Astrocyte (in vitro differentiated cells and primary cell): ENCODE measurements around the gene SNAP29. TPM values are rescaled to one million over a fixed set of nuclear protein-coding genes. Genes with fewer than 3 reads are reported as not detected.

ENCODE experiments used
- DNase-seq: peaks from one replicate; pipeline ENCODE4 v3.0.0-alpha.2; 2010; ENCODE audit warnings: low read depth
- FAIRE-seq: peaks from 2 replicates; lab custom pipeline; 2011; peaks lifted over from hg19 to GRCh38; lab: Jason Lieb, UNC
- H2AFZ ChIP-seq: 2 replicates; pipeline ENCODE4 v1.6.0; 2012; ENCODE audit warnings: low read depth, low read length, inconsistent platforms
- H3K27ac ChIP-seq: 2 replicates; pipeline ENCODE4 v1.5.1; 2011; ENCODE audit warnings: low read depth, low read length, inconsistent platforms
- H3K27me3 ChIP-seq: 2 replicates; pipeline ENCODE4 v1.6.0; 2011; ENCODE audit warnings: low read length, inconsistent platforms; ENCODE audit not compliant: insufficient read depth
- H3K36me3 ChIP-seq: 2 replicates; pipeline ENCODE4 v1.5.1; 2011; ENCODE audit warnings: low read length, inconsistent platforms; ENCODE audit not compliant: insufficient read depth
- H3K4me1 ChIP-seq: 2 replicates; pipeline ENCODE4 v1.5.1; 2011; ENCODE audit warnings: low read length, inconsistent platforms; ENCODE audit not compliant: insufficient read depth
- H3K4me2 ChIP-seq: 2 replicates; pipeline ENCODE4 v1.6.0; 2012; ENCODE audit warnings: low read length, inconsistent platforms
- H3K4me3 ChIP-seq: 2 replicates; pipeline ENCODE4 v1.5.1; 2011; ENCODE audit warnings: low read depth, mild to moderate bottlenecking, low read length, inconsistent platforms; ENCODE audit not compliant: insufficient read depth
- H3K79me2 ChIP-seq: 2 replicates; pipeline ENCODE4 v1.6.0; 2012; ENCODE audit warnings: mild to moderate bottlenecking, low read length, inconsistent platforms; ENCODE audit not compliant: insufficient read depth
- H3K9ac ChIP-seq: 2 replicates; pipeline ENCODE4 v1.6.0; 2012; ENCODE audit warnings: mild to moderate bottlenecking, low read length, inconsistent platforms
- H3K9me3 ChIP-seq: 2 replicates; pipeline ENCODE4 v1.5.1; 2012; ENCODE audit warnings: low read depth, mild to moderate bottlenecking, low read length, inconsistent platforms; ENCODE audit not compliant: insufficient read depth
- H4K20me1 ChIP-seq: 2 replicates; pipeline ENCODE4 v1.6.0; 2012; ENCODE audit warnings: low read length, inconsistent platforms; ENCODE audit not compliant: insufficient read depth
- H3K27ac Mint-ChIP-seq: one replicate; pipeline ENCODE4 v1.8.0; 2021; ENCODE audit warnings: mild to moderate bottlenecking, mixed read lengths; ENCODE audit not compliant: unreplicated experiment
- H3K27me3 Mint-ChIP-seq: one replicate; pipeline ENCODE4 v1.8.0; 2021; ENCODE audit warnings: low read depth, mixed read lengths; ENCODE audit not compliant: unreplicated experiment
- H3K36me3 Mint-ChIP-seq: one replicate; pipeline ENCODE4 v1.8.0; 2021; ENCODE audit warnings: low read depth, mixed read lengths; ENCODE audit not compliant: unreplicated experiment
- H3K4me1 Mint-ChIP-seq: one replicate; pipeline ENCODE4 v1.8.0; 2021; ENCODE audit warnings: low read depth, mixed read lengths; ENCODE audit not compliant: unreplicated experiment
- H3K4me3 Mint-ChIP-seq: one replicate; pipeline ENCODE4 v1.8.0; 2021; ENCODE audit warnings: mild to moderate bottlenecking, moderate library complexity, mixed read lengths; ENCODE audit not compliant: unreplicated experiment
- H3K9me3 Mint-ChIP-seq: one replicate; pipeline ENCODE4 v1.8.0; 2021; ENCODE audit warnings: mild to moderate bottlenecking, mixed read lengths; ENCODE audit not compliant: unreplicated experiment
- CTCF ChIP-seq: IDR thresholded peaks from 2 replicates; pipeline ENCODE4 v1.5.1; 2011; ENCODE audit warnings: low read depth, mild to moderate bottlenecking, inconsistent platforms, low read length, moderate library complexity; ENCODE audit not compliant: insufficient read depth
- EZH2 ChIP-seq: IDR thresholded peaks from 2 replicates; pipeline ENCODE4 v1.6.1; 2012; ENCODE audit warnings: mild to moderate bottlenecking, low read length, inconsistent platforms; ENCODE audit not compliant: insufficient read depth
- total RNA-seq: library from RNA; stranded (reverse); gene quantifications from 2 replicates; pipeline ENCODE4 v1.2.1, GENCODE V29; 2021

SNAP29 gene
- total RNA-seq, 1 donor from 2014 or later: 19.6 TPM

- no peak for DNase-seq
- H3K4me3 Mint-ChIP-seq: no peak overlapping the region
Observed at GRCh38 chr22:20844055-20845037, 14.5 kb upstream of the SNAP29 start.

GRCh38 chr22:20847318-20847822 is 11.4 kb upstream of the SNAP29 start:
- no peaks in the 10 kb centered on the region for H3K4me1 ChIP-seq
- TF ChIP-seq EZH2 (no peak), CTCF (no peak)
- H3K4me3 ChIP-seq: no peak overlapping the region
- Mint-ChIP-seq H3K36me3 (peaks cover 2% of the 10 kb centered on the region), H3K4me3 (no peak overlapping the region), H3K4me1 (no peaks in the 10 kb centered on the region), H3K9me3 (no peaks in the 10 kb centered on the region), H3K27me3 (no peaks in the 10 kb centered on the region), H3K27ac (no peak overlapping the region)
- H3K27ac ChIP-seq: no peak overlapping the region
- no peak overlapping the region for H3K4me2 ChIP-seq
- FAIRE-seq: no peak
- H2AFZ ChIP-seq: no peak overlapping the region
- H3K9ac ChIP-seq: no peak overlapping the region
- no peaks in the 10 kb centered on the region for H3K9me3 ChIP-seq
- H3K27me3 ChIP-seq: no peaks in the 10 kb centered on the region
- H3K79me2 ChIP-seq: peaks cover 78% of the 10 kb centered on the region
- H4K20me1 ChIP-seq: peaks cover 72% of the 10 kb centered on the region
- DNase-seq: no peak
- H3K36me3 ChIP-seq: no peaks in the 10 kb centered on the region

More at GRCh38 chr22:20844055-20845037, 14.5 kb upstream of the SNAP29 start:
- Histone ChIP-seq H3K4me1 (peaks cover 2% of the 10 kb centered on the region), H3K36me3 (no peaks in the 10 kb centered on the region), H3K9ac (no peak overlapping the region), H4K20me1 (peaks cover 80% of the 10 kb centered on the region), H3K27ac (no peak overlapping the region), H3K4me3 (no peak overlapping the region), H2AFZ (no peak overlapping the region), H3K9me3 (no peaks in the 10 kb centered on the region), H3K27me3 (no peaks in the 10 kb centered on the region), H3K4me2 (no peak overlapping the region), H3K79me2 (peaks cover 73% of the 10 kb centered on the region)
- H3K27ac Mint-ChIP-seq: no peak overlapping the region
- no peaks in the 10 kb centered on the region for H3K27me3 Mint-ChIP-seq
- H3K9me3 Mint-ChIP-seq: no peaks in the 10 kb centered on the region
- TF ChIP-seq CTCF (no peak), EZH2 (no peak)
- no peak for FAIRE-seq
- peaks cover 2% of the 10 kb centered on the region for H3K36me3 Mint-ChIP-seq
- no peaks in the 10 kb centered on the region for H3K4me1 Mint-ChIP-seq

GRCh38 chr22:20852076-20852475 is 6.7 kb upstream of the SNAP29 start:
- H3K4me3 ChIP-seq: no peak overlapping the region
- H3K27ac Mint-ChIP-seq: no peak overlapping the region
- H3K36me3 Mint-ChIP-seq: peaks cover 2% of the 10 kb centered on the region
- no peak overlapping the region for H2AFZ ChIP-seq
- no peaks in the 10 kb centered on the region for H3K27me3 Mint-ChIP-seq
- no peak for DNase-seq
- FAIRE-seq: no peak
- peaks cover 78% of the 10 kb centered on the region for H4K20me1 ChIP-seq
- H3K79me2 ChIP-seq: peaks cover 88% of the 10 kb centered on the region
- H3K9me3 Mint-ChIP-seq: no peaks in the 10 kb centered on the region
- no peak overlapping the region for H3K4me2 ChIP-seq
- H3K4me1 ChIP-seq: peaks cover under 1% of the 10 kb centered on the region
- no peak overlapping the region for H3K9ac ChIP-seq
- no peak overlapping the region for H3K27ac ChIP-seq
- H3K4me3 Mint-ChIP-seq: no peak overlapping the region
- no peaks in the 10 kb centered on the region for H3K27me3 ChIP-seq
- no peaks in the 10 kb centered on the region for H3K36me3 ChIP-seq
- no peak for TF ChIP-seq CTCF
- TF ChIP-seq EZH2: no peak
- no peaks in the 10 kb centered on the region for H3K4me1 Mint-ChIP-seq
- H3K9me3 ChIP-seq: no peaks in the 10 kb centered on the region
